GM12878 (cell line): ENCODE data around the gene CIRBP. TPM values are rescaled to one million over a fixed set of nuclear protein-coding genes. Genes with fewer than 3 reads are reported as not detected.

ENCODE experiments used
- ATAC-seq: fragments of 200-7000 bp; cut with Tn5 transposase; 3 replicates; pipeline ENCODE4 v1.9.1; 2020; ENCODE audit warnings: mild to moderate bottlenecking, moderate library complexity
- BruUV-seq: library from RNA; stranded (reverse); fragments of 400-500 nt; replicated peaks from 2 replicates; lab custom pipeline; 2021; lab: Mats Ljungman, UMichigan
- CTCF ChIA-PET: fragments of 300-600 bp; sonication (Branson Sonifier 250); formaldehyde crosslinking; extraction: SDS; loops from one replicate; lab custom pipeline; 2021; ENCODE audit warnings: inconsistent platforms; lab: Yijun Ruan, JAX
- POLR2A ChIA-PET: fragments of 350-600 bp; formaldehyde crosslinking; extraction: SDS; loops from one replicate; lab custom pipeline; 2021; ENCODE audit warnings: inconsistent platforms; lab: Charles Lee
- RAD21 ChIA-PET: fragments of 300-600 bp; sonication (Branson Sonifier 250); formaldehyde crosslinking; loops from one replicate; lab custom pipeline; 2023; ENCODE audit warnings: antibody characterized with exemption; ENCODE audit not compliant: unreplicated experiment; lab: Charles Lee
- SMC1A ChIA-PET: fragments of 300-600 bp; sonication (Branson Sonifier 250); formaldehyde crosslinking; loops from one replicate; lab custom pipeline; 2023; ENCODE audit not compliant: unreplicated experiment, uncharacterized antibody; lab: Charles Lee
- DNase-seq: peaks from one replicate; pipeline ENCODE4 v3.0.0-alpha.2; 2011; ENCODE audit warnings: low read depth, low spot score
- FAIRE-seq: peaks from 3 replicates; lab custom pipeline; 2011; peaks lifted over from hg19 to GRCh38; lab: Jason Lieb, UNC
- H2AFZ ChIP-seq: 2 replicates; pipeline ENCODE4 v1.6.0; 2011; ENCODE audit warnings: low read depth, low read length, control low read depth; ENCODE audit not compliant: control insufficient read depth
- H3K27ac ChIP-seq: 2 replicates; pipeline ENCODE4 v1.5.1; 2011; ENCODE audit warnings: control low read depth; ENCODE audit not compliant: control insufficient read depth, insufficient read depth
- H3K27me3 ChIP-seq, 2 experiments: replicated peaks in 1 of 2; 2 replicates each; pipeline versions ENCODE4 v1.6.0 to v1.6.1; 2011; ENCODE audit warnings: low read length in 1 of 2; ENCODE audit not compliant: control insufficient read depth in 2 of 2, insufficient read depth in 2 of 2
- H3K36me3 ChIP-seq, 2 experiments: 2 replicates each; pipeline ENCODE4 v1.5.1; 2011; ENCODE audit warnings: low read length in 1 of 2; ENCODE audit not compliant: control insufficient read depth in 2 of 2, insufficient read depth in 2 of 2
- H3K4me1 ChIP-seq: 2 replicates; pipeline ENCODE4 v1.6.1; 2011; ENCODE audit warnings: mild to moderate bottlenecking, low read length, moderate library complexity, mixed read lengths; ENCODE audit not compliant: control insufficient read depth, insufficient read depth
- H3K4me2 ChIP-seq: 2 replicates; pipeline ENCODE4 v1.6.0; 2011; ENCODE audit warnings: control low read depth; ENCODE audit not compliant: control insufficient read depth, insufficient read depth
- H3K4me3 ChIP-seq: fragments of 200-600 bp; sonication (generic); 2 replicates; pipeline ENCODE4 v1.5.1; 2016
- H3K79me2 ChIP-seq: 2 replicates; pipeline ENCODE4 v1.6.0; 2011; ENCODE audit warnings: low read length; ENCODE audit not compliant: control insufficient read depth, insufficient read depth
- H3K9ac ChIP-seq: 2 replicates; pipeline ENCODE4 v1.8.0; 2011; ENCODE audit warnings: low read length, control low read depth, mixed read lengths; ENCODE audit not compliant: control insufficient read depth, insufficient read depth
- H3K9me3 ChIP-seq: replicated peaks from 3 replicates; pipeline ENCODE4 v1.5.1; 2011; ENCODE audit warnings: mild to moderate bottlenecking, low read length; ENCODE audit not compliant: control insufficient read depth, insufficient read depth
- H4K20me1 ChIP-seq: 2 replicates; pipeline ENCODE4 v1.6.0; 2011; ENCODE audit not compliant: control insufficient read depth, insufficient read depth
- ATF3 ChIP-seq: IDR thresholded peaks from 2 replicates; pipeline ENCODE4 v1.6.1; 2011; ENCODE audit warnings: low read depth, mild to moderate bottlenecking, low read length, moderate library complexity, borderline replicate concordance; ENCODE audit errors: extremely low read depth
- BACH1 ChIP-seq: fragments of 450-650 bp; IDR thresholded peaks from 2 replicates; pipeline ENCODE4 v1.6.1; 2017; ENCODE audit warnings: mild to moderate bottlenecking, borderline replicate concordance
- BMI1 ChIP-seq: fragments of 450-650 bp; IDR thresholded peaks from 2 replicates; pipeline ENCODE4 v1.6.1; 2016; ENCODE audit warnings: mild to moderate bottlenecking, moderate library complexity, borderline replicate concordance
- POLR2A ChIP-seq: IDR thresholded peaks from 2 replicates; pipeline ENCODE4 v1.6.1; 2011; ENCODE audit warnings: low read depth, mild to moderate bottlenecking, low read length
- POLR2AphosphoS2 ChIP-seq: IDR thresholded peaks from 2 replicates; pipeline ENCODE4 v1.6.1; 2011; ENCODE audit warnings: low read depth, mild to moderate bottlenecking, low read length, improper control_type of control experiment, moderate library complexity
- POLR2AphosphoS5 ChIP-seq: IDR thresholded peaks from 2 replicates; pipeline ENCODE4 v1.6.1; 2011; ENCODE audit warnings: mild to moderate bottlenecking, low read length, inconsistent platforms
- RBBP5 ChIP-seq: fragments of 200-600 bp; sonication (generic); conservative IDR thresholded peaks from 2 replicates; pipeline ENCODE4 v1.6.1; 2016
- SIX5 ChIP-seq: IDR thresholded peaks from 2 replicates; pipeline ENCODE4 v1.6.1; 2011; ENCODE audit warnings: mild to moderate bottlenecking, low read depth, low read length, moderate library complexity; ENCODE audit not compliant: severe bottlenecking
- WGBS: methylation state at CpG from one replicate; pipeline ENCODE4 v1.1.6; 2016; ENCODE audit warnings: low lambda C conversion rate; ENCODE audit not compliant: insufficient replicate concordance, insufficient coverage; ENCODE audit errors: missing lambda C conversion rate; 5-methylcytosine and 5-hydroxymethylcytosine counted together
- in situ Hi-C: fragments of 300-500 bp; cut with MboI; formaldehyde crosslinking; loops from 9 replicates; pipeline ENCODE4 v1.14.3; 2018; ENCODE audit warnings: mixed read lengths
- intact Hi-C: fragments of 100-400 bp; cut with micrococcal nuclease; formaldehyde crosslinking; loops from one replicate; pipeline ENCODE4 v1.14.2; 2022; ENCODE audit not compliant: unreplicated experiment
- polyA plus RNA-seq, 11 experiments: library from polyadenylated mRNA; depleted of rRNA in 4 of 11; unstranded in 6 of 11; stranded (reverse) in 5 of 11; fragments of >200 nt; fragmentation: Nextera tagmentation in 4 of 11; fragmentation: Illumina TruSeq in 1 of 11; extraction: Ambion mirVana in 4 of 11; extraction: Trizol in 1 of 11; gene quantifications; 1 replicate in 1 of 11; 2 replicates in 10 of 11; pipeline versions ENCODE4 v1.2.1 to v1.2.3, GENCODE V29; 2011 to 2016; ENCODE audit warnings: inconsistent platforms in 2 of 11, missing spikeins in 2 of 11, low read depth in 1 of 11
- total RNA-seq, 4 experiments: library from RNA; depleted of rRNA in 3 of 4; stranded (reverse); fragments of >200 nt in 3 of 4; fragmentation: Illumina TruSeq in 1 of 4; extraction: Trizol in 1 of 4; gene quantifications; 2 replicates each; pipeline versions ENCODE4 v1.2.1 to v1.2.3, GENCODE V29; 2013 to 2021

Gene CIRBP
- total and polyA plus RNA-seq, 10 of the 15 experiments (the other 5 are each of a cell fraction or from before 2014, with no cell fraction given), result 27.6 to 335 (median 229) TPM

- Histone ChIP-seq H3K27me3 (no peaks in the 10 kb centered on the region), H3K9me3 (no peaks in the 10 kb centered on the region), H4K20me1 (no peaks in the 10 kb centered on the region; the same call in 1 of the 2 replicates), H3K36me3 (peaks cover 34 to 40% of the 10 kb centered on the region in 2 experiments), H2AFZ (no peak overlapping the region), H3K4me1 (peaks cover 30% of the 10 kb centered on the region), H3K4me3 (no peak overlapping the region), H3K79me2 (peaks cover 70% of the 10 kb centered on the region), H3K27ac (no peak overlapping the region), H3K4me2 (peak overlapping the region; percentile 85; the same call in 1 of the 2 replicates), H3K9ac (no peak overlapping the region; the same call in 1 of the 2 replicates)
- FAIRE-seq (no peak), ATAC-seq (no peak), DNase-seq (no peak)
- peak; percentile 29; the same call in 1 of the 2 replicates for TF ChIP-seq POLR2AphosphoS2
- TF ChIP-seq BACH1, result peak; percentile 65; the same call in 1 of the 2 replicates
- no peak for TF ChIP-seq RBBP5
- peak; percentile 77 for TF ChIP-seq POLR2A
- TF ChIP-seq SIX5, result no peak
- peak; percentile 75 for TF ChIP-seq POLR2AphosphoS5
- TF ChIP-seq ATF3, result no peak
- TF ChIP-seq BMI1, result no peak
- no TSS peak for BruUV-seq
- intact Hi-C loops, result no loop called here
- CTCF ChIA-PET, result interaction anchor here (0.6 to 4.0 kb wide), 3 partner anchors 29 to 135 kb away, joined by 3 to 32 read pairs (median 6); no protein-coding TSS in a partner anchor
- RAD21 ChIA-PET, result interaction anchor here (3.9 kb wide), 1 partner anchor 29 kb away, joined by 29 read pairs; no protein-coding TSS in a partner anchor
- SMC1A ChIA-PET, result interaction anchor here (0.9 kb wide), 1 partner anchor 29 kb away, joined by 4 read pairs; no protein-coding TSS in a partner anchor
- in situ Hi-C loops, result no loop called here
- 95% methylated on average over 23 of the region's 25 CpGs for whole genome bisulfite sequencing
- POLR2A ChIA-PET, result interaction anchor here (0.6 to 1.7 kb wide), 4 partner anchors 10 to 30 kb away, joined by 3 to 8 read pairs (median 4); no protein-coding TSS in a partner anchor
These were observed 4.3 kb downstream of the CIRBP start for GRCh38 chr19:1273263-1274041.
